Breast epithelium (tissue), 3 donors: ENCODE measurements around the gene AEN.

Source experiments
- CTCF ChIP-seq, 3 donors: fragments of 450-650 bp; IDR thresholded peaks; one replicate each; pipeline ENCODE4 v1.5.1; 2016 to 2017; ENCODE audit warnings: antibody characterized with exemption in 3 of 3, mild to moderate bottlenecking in 3 of 3, moderate library complexity in 3 of 3
- POLR2AphosphoS5 ChIP-seq, 3 donors: sonication (generic); formaldehyde crosslinking; IDR thresholded peaks; one replicate each; pipeline ENCODE4 v1.6.1; 2017; ENCODE audit warnings: antibody characterized with exemption in 3 of 3

- TF ChIP-seq CTCF (IDR thresholded peaks at IDR 0.05): no peak
- no peak for TF ChIP-seq POLR2AphosphoS5 (IDR thresholded peaks at IDR 0.05)
Observed at GRCh38 chr15:88655800-88656488, 34.8 kb downstream of the AEN start.
